D721Med (cell line): ENCODE results near the gene PPP2R2D.

ENCODE experiments used
- DNase-seq: peaks from one replicate; pipeline ENCODE4 v3.0.0; 2011; ENCODE audit warnings: low spot score; ENCODE audit not compliant: insufficient read length
- FAIRE-seq: peaks from 2 replicates; lab custom pipeline; 2011; peaks lifted over from hg19 to GRCh38; lab: Jason Lieb, UNC
- TF ChIP-seq, protein P1 (sequence below): IDR thresholded peaks from 2 replicates; pipeline ENCODE4 v1.5.1; 2012; ENCODE audit warnings: mild to moderate bottlenecking, control low read depth; ENCODE audit not compliant: insufficient read depth; ENCODE audit errors: missing control alignments

The PPP2R2D gene

DNA sequence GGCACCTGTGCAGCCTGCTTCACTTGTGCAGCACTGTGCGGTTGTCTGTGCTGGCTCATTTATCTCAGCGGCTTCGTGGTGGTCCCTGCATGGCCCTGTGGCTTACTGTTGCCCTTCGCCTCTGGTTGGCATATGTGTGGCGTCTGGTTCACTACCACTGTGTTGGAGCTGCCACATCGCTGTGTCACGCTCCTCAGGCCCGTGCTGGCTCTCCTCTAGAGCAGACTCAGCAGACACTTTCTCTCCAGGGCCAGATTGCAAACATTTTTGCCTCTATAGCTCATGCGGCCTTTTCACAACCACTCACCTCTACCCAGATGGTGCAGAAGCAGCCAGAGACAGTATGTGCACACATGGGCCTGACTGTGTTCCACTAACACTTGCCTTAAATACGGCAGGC, 37.9 kb downstream of the PPP2R2D start:
- DNase-seq (no peak), FAIRE-seq (no peak)
- TF ChIP-seq, protein P1, sequence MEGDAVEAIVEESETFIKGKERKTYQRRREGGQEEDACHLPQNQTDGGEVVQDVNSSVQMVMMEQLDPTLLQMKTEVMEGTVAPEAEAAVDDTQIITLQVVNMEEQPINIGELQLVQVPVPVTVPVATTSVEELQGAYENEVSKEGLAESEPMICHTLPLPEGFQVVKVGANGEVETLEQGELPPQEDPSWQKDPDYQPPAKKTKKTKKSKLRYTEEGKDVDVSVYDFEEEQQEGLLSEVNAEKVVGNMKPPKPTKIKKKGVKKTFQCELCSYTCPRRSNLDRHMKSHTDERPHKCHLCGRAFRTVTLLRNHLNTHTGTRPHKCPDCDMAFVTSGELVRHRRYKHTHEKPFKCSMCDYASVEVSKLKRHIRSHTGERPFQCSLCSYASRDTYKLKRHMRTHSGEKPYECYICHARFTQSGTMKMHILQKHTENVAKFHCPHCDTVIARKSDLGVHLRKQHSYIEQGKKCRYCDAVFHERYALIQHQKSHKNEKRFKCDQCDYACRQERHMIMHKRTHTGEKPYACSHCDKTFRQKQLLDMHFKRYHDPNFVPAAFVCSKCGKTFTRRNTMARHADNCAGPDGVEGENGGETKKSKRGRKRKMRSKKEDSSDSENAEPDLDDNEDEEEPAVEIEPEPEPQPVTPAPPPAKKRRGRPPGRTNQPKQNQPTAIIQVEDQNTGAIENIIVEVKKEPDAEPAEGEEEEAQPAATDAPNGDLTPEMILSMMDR = no peak

DNA sequence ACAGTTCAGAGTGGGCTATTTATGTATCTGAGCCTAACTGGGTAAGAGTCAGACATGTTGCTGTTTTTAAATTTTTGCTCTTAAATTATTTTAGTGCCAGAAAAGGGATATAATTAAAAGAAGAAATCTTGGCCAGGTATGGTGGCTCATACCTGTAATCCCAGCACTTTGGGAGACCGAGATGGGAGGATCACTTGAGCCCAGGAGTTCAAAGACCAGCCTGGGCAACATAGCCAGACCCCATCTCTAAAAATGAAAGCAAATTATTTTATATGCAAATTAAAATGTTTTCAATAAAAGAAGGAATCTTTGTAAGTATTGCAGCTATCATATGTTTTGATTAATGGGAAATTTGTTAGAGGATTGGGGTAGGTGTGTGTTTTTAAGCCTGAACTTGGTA, 41.6 kb downstream of the PPP2R2D start:
- no peak for FAIRE-seq
- TF ChIP-seq, protein P1 = no peak
- DNase-seq = no peak

DNA sequence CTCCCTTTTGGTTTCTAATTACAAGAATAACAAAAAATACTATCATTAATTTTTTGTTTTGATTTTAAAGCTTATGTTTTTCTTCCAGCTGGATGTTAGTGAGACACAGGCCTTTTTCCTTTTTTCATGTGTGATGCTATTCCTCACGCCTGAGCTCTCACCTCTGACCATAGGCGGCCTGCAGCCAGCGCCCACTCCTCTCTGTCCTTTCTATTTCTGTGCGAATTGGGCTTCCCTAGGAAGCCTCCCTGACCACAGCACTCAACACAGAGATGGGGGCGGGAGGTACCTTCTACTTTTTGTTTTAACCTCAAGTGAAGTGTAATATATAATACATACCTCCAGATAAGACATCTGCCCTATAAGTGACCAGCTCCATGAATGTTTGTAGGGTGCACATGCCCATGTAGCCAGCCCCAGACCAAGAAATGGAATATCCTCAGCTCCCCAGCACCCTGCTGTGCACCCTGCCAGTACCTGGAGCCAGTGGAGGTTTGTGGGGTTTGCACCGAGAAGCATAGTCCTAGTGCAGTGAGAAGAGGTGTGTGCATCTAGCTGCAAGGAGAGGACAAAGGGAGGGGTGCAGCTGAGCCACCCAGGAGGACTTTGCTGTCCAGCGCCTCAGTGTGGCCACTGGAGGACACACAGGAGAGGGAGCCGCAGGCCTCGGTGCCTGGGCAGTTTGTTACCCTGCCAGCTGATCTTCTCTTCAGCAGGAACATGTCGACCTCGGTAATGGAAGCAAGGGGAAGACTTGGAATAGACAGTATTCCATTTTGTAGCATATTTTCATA, 42.4 kb downstream of the PPP2R2D start:
- FAIRE-seq = no peak
- DNase-seq = no peak
- TF ChIP-seq, protein P1 = peak; percentile 28

DNA sequence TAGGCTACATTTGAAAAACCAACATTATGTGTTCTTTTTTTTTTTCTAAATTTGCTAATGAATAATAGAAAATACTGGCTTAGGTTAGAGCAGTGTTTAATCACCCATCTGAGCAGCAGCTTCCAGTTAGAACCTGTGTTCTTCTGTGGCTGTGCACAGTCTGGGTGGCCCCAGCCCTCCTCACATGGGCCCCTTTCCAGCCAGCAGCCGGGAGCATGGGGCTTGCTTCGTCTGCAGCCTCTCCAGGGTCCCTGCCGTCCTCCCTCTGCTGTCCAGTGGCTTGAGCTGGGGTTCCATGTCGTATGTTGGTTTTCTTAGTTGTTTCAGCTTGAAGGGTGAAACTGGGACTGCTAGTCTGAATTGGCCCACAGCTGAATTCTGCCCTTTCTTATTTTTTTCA, 43.6 kb downstream of the PPP2R2D start:
- no peak for FAIRE-seq
- DNase-seq = no peak
- TF ChIP-seq, protein P1 = no peak

DNA sequence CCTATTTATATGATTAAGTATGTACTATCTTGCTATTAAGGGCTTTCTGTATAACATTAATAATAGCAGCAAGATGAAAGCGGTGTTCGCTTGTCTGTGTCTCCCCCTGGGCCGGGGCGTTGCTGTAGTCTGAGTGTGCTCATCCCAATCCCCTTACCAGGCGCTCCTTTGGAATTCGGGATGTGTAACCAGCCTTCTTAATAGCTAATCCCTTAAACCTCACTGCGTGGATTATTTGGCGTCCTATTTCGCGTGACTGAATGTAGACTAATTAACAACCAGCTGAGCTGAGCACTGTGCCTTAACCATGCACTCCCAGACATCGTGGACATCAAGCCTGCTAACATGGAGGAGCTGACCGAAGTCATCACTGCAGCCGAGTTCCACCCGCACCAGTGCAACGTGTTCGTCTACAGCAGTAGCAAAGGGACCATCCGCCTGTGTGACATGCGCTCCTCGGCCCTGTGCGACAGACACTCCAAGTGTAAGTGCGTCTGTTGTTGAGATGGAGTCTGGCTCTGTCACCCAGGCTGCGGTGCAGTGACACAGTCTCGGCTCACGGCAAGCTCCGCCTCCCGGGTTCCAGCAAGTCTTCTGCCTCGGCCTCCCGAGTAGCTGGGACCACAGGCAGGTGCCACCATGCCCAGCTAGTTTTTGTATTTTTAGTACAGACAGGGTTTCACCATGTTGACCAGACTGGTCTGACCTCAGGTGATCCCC, 44.3 kb downstream of the PPP2R2D start:
- TF ChIP-seq, protein P1 = no peak
- DNase-seq (no peak), FAIRE-seq (no peak)

DNA sequence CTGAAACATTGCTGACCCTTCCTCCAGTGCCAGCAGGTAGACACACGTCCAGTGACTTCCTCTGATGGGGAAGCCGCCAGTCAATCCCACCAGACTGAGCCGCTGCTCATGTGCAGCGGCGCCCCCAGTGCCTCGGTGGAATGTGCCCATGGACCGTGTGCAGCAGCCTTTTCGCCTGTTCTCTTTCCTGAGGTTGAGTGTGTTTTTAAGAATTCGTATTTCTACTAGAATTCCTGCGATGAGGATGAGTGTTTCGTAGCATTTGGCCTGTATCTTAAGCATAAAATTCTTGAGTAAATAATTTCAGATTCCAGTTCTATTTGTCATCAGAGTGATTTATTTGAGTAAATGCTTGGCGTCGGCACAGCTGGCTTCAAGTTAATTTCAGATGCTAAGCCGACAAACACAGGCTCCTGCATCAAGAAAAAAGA, 45.5 kb downstream of the PPP2R2D start:
- FAIRE-seq = no peak

More for the DNA sequence above, 45.5 kb downstream of the PPP2R2D start:
- DNase-seq = no peak
- TF ChIP-seq, protein P1 = no peak
